GM12874 (cell line): Measurements from ENCODE around the gene MBTPS1.

Experiments used
- TF ChIP-seq, protein P1 (sequence below): IDR thresholded peaks from 2 replicates; pipeline ENCODE4 v1.5.1; 2011; ENCODE audit warnings: low read depth, mild to moderate bottlenecking, control low read depth, low read length, moderate library complexity; ENCODE audit not compliant: insufficient read depth

The MBTPS1 gene

DNA sequence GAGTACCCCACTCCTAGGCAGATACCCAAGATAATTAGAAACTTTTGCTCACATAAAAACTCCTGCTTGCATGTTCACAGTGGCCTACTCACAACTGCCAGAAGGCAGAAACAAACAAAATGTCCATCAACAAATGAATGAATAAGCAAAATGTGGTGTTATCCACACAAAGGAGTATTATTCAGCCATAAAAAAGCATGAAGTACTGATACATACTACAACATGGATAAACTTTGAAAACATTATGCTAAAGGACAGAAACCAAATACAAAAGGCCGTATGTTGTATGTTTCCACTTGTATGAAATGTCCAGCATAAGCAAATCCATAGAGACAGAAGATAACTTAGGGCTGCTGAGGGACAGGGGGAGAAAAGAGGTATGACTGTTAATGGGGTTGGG is 26.3 kb upstream of the MBTPS1 start:
- TF ChIP-seq, protein P1, sequence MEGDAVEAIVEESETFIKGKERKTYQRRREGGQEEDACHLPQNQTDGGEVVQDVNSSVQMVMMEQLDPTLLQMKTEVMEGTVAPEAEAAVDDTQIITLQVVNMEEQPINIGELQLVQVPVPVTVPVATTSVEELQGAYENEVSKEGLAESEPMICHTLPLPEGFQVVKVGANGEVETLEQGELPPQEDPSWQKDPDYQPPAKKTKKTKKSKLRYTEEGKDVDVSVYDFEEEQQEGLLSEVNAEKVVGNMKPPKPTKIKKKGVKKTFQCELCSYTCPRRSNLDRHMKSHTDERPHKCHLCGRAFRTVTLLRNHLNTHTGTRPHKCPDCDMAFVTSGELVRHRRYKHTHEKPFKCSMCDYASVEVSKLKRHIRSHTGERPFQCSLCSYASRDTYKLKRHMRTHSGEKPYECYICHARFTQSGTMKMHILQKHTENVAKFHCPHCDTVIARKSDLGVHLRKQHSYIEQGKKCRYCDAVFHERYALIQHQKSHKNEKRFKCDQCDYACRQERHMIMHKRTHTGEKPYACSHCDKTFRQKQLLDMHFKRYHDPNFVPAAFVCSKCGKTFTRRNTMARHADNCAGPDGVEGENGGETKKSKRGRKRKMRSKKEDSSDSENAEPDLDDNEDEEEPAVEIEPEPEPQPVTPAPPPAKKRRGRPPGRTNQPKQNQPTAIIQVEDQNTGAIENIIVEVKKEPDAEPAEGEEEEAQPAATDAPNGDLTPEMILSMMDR, result no peak

DNA sequence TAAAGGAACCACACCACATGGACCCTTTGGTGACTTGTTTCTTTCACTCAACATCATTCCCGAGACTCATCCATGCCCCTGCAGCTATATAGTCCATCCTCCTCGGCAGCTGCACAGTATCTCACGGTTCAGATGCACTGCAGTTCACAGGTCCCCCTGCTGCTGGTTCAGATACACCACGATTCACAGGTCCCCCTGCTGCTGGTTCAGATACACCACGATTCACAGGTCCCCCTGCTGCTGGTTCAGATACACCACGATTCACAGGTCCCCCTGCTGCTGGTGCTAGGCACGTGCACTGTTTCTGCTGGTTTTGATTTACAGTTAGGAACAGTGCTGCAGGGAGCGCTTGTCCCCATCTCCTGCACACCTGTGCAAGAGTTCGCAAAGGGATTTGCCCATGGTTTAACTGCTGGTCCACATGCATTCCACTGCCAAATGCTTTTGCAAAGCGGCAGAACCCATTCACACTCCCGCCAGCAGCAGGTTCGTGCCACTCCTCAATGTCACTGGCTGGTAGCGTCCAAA is 24.5 kb upstream of the MBTPS1 start:
- TF ChIP-seq, protein P1, result 0 out of 2 replicates have a peak, but pooled peaks have one; percentile 17

DNA sequence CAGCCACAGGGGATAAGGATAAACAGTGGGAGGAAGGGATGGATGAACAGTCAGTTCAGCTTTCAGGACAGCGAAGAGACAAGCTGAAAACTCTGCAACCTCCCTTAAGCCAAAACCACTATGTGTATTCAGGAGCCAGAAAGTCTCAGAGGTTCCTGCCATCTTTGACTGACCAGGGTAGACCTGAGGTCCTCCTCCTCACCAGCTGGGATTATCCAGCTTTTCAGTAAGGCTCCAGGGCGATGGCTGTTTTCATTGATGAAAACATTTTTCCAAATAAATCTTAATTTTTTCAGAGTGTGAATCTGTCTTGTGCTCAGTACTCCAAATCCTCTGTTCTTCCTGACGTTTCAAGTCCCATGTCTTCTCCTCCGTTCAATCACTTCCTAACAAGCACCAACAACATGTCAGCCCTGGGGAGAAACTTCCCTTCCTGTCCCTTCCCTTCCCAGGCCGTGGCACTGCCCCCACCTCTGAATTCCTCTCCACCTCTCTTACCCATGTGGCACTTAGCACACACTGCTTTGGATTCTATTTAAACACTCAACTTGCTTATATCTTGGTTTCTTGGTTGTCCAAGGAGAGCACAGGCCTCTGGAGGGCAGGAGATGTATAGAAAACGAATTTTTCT is 23.0 kb upstream of the MBTPS1 start:
- TF ChIP-seq, protein P1, result no peak

DNA sequence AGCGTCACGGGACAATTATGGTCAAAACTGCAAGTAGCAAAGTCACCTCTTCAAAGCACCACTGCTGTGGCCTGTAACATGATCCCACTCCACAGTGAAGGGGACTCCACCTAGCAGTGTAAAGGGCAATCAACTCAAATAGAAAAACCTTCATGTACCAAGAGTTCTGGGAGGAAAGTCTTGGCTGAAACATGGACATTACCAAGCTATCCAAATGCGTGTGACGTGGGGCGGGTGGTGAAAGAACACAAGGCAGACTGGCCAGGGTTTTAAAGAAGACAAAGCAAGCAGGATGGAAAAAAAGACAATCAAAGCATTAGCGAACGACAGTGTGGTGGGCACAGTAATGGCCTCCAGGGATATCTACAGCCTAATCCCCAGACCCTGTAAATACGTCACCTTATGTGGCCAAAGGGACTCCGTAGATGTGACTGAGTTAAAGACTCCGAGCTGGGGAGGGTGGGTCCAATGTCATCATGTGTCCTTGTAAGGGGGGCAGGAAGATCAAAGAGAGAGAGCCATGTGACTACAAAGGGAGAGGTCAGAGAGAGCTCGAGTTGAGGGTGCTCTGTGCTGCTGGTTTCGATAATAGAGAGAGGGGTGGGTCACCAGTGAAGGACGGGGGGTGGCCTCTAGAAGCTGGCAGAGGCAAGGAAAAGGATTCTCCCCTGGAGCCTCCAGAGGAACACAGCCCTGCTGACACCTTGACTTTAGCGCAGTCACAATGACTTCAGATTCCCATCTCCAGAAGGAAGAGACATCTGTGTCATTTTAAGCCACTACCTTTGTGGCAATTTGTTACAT is 22.3 kb upstream of the MBTPS1 start:
- TF ChIP-seq, protein P1, result no peak

DNA sequence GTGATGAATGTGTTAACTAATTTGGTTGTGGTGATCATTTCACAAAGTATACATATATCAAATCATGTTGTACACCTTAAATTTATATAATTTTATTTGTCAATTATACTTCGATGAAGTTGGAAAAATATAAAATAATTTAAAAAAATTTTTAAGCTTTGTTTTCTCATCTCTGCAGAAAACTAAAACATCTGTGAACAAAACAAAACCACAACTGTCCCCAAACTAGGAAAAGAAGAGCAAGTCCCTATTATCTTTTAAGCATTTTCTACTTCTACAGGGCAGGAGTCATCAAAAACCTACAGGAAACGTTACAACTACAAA is 21.7 kb upstream of the MBTPS1 start:
- TF ChIP-seq, protein P1, result no peak

DNA sequence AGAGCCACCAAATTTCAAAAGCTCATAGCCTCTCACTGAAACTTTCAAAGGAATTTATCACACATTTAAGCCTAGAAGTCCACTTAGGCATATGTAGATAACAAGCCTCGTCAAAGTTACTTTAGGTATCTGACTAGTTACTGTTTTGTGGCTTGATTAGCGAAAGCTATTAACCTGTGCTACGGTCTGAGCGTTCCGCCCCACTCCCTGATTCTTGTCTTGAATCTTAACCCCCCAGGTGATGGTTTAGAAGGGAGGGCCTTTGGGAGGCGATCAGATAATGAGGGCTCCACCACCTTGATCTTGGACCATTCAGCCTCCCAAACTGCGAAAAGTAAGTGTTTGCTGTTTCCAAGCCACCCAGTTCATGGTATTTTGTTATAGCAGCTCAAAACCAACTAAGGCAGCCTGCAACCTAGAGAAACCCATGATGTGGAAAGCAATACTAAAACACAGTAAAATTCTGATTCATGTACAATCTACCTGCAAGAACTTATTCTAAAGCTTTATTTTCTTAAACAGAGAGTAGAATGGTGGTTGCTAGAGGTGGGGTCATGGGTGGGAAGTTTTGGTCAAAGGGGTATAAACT is 21.1 kb upstream of the MBTPS1 start:
- TF ChIP-seq, protein P1, result no peak

DNA sequence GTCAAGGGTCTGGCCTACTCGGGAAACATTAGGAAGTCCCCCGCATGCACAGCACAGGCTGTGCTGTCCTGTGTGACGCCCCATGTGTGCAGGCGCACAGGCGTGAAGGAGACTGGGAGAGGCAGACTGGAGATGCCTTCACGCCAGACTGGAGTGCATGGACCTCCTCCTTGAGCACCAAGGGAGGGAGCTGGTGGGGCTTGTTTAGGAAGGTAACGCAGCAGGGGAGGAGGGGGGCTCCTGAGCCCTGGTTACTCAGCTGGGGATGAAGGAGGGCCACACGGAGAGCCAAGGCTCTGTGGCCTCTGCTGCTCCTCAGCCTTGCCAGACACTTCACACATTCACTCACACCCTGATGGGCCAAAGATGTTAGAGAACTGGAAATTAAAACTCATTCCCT is 20.5 kb upstream of the MBTPS1 start:
- TF ChIP-seq, protein P1, result no peak
